GM12874 (cell line): ENCODE data around the gene RCHY1.

Experiments
- TF ChIP-seq, protein P1 (sequence below): IDR thresholded peaks from 2 replicates; pipeline ENCODE4 v1.5.1; 2011; ENCODE audit warnings: low read depth, mild to moderate bottlenecking, control low read depth, low read length, moderate library complexity; ENCODE audit not compliant: insufficient read depth

The RCHY1 gene

DNA sequence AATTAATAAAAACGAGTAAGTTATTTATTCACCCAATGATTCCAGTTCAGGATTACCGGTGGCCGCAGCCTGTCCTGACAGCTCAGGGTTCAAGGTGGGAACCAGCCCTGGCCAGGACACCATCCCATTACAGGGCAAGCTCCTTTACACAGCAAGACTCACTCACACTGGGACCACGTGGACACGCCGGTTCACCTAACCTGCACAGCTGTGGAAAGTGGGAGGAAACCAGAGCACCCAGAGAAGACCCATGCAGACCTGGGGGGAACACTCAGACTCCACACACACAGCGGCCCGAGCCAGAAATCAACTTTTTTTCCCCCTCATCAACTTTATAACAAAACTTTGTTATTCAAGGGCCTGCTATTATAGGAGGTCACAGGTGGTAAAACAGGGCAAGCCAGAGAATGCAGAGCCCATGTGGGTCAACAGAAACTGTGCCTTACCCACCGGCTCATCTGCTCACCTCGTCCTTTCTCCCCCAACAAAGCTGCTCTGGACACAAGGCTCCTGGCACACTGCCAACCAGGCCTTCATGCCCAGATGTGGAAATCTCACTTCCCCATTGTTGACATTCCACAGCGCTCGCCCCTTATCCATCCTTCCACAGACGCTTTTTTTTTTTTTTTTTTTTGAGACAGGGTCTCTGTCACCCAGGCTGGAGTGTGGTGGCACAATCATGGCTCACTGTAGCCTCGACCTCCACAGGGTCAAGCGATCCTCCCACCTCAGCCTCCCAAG lies 33.6 kb upstream of the RCHY1 start:
- TF ChIP-seq, protein P1, sequence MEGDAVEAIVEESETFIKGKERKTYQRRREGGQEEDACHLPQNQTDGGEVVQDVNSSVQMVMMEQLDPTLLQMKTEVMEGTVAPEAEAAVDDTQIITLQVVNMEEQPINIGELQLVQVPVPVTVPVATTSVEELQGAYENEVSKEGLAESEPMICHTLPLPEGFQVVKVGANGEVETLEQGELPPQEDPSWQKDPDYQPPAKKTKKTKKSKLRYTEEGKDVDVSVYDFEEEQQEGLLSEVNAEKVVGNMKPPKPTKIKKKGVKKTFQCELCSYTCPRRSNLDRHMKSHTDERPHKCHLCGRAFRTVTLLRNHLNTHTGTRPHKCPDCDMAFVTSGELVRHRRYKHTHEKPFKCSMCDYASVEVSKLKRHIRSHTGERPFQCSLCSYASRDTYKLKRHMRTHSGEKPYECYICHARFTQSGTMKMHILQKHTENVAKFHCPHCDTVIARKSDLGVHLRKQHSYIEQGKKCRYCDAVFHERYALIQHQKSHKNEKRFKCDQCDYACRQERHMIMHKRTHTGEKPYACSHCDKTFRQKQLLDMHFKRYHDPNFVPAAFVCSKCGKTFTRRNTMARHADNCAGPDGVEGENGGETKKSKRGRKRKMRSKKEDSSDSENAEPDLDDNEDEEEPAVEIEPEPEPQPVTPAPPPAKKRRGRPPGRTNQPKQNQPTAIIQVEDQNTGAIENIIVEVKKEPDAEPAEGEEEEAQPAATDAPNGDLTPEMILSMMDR = no peak

DNA sequence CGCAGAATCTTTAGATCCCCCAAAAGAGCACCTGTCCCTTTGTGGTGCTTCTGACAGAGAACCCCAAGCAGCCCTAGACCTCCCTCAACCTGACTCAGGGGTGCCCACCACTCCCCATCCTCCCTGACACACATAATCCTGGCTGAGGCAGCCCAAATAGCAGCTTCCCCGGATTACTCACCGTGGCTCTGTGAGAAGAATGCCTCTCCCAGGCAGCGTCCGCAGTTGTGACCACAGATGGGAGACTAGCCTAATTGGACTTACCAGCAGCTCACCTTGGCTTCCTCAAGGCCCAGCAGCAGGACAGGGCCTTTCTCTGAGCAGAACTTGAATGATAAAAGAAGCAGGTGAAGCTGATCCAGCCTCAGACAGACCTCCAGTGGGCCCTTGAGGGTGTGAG lies 31.3 kb upstream of the RCHY1 start:
- TF ChIP-seq, protein P1 = no peak

DNA sequence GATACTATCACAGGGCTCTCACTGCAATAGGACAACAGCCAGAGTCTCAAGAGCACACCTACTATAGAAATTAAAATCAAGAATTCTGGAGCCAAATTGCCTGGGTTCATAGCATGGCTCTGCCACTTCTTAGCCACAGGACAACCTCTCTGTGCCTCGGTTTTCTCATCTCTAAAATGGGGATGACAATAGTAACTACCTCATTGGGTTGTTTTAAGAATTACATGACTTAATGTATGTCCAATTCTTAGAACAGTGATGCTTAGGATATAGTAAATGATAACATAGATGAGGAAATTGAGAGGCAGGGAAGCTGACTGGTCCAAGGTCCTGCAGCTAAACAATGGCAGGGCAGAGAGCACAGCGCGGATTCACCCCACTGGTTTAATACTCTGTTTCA lies 30.7 kb upstream of the RCHY1 start:
- TF ChIP-seq, protein P1 = no peak

DNA sequence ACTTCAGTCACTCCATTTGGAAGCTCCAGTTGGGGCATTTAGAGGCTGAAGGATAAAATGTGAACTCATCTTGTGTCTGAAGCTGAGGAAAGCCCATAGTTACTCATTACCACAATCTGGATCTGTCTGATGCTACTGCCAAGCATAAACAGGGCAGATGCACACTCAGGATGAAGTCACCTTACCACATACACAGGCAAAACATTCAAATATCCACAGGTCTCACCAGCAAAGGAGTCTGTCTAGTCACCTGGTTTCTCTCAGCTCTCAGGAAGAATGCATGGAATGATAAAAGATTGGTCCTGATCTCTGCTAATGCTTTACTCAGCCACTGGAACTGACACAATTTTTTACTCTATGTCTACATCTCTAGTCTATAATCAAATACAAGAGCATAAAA lies 28.6 kb upstream of the RCHY1 start:
- TF ChIP-seq, protein P1 = no peak

DNA sequence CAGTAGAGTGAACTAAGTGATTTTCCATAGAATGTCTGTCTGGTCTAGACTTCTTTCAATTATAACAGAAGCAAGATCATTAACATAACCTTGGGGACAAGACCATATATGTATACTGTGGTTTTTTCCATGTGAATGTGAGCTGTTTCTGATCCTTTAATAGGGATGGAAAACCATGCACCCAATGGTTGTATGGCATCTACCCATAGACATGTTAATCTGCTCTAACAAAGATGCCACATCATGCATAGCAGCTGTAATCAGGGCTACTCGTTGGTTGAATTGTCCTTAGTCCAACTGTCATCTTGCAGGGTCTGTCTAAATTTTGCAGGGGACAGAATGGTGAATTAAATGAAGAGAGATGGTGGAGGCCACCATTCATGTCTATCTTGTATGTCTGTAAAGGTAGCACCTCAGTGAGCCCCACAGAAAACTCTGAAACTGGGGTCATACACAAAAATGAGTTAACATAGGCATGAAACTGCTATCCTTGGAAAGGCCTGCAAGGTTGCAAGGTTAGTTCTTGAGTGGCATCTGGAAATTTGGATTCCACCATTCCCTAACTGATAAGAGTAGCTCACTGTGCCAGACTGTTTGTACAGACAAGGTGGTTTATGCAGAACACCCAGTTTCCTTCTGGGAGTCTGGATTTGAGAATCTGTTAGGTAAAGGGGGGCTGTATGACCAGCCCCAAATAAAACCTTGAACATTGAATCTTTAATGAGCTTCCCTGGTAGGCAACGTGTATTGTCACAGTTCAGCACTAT lies 16.5 kb upstream of the RCHY1 start:
- TF ChIP-seq, protein P1 = no peak

DNA sequence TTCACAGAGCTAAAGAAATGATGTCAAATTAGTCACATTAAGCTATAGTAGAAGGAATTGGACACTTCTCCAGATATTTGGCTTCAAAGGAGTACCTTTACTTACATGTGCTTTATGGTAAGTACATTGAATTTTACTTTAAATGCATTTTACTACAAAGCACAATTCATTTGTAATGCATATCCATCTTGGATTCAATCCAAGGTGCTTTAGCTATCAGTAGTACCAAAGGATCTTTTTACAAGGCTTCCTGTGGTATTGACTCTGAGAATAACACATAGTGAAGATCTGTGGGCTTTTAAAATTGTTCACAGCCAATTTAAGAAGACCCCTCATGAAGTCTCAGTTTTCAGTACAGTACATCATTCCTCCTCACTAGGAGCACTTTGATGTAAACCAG lies 13.3 kb upstream of the RCHY1 start:
- TF ChIP-seq, protein P1 = no peak

DNA sequence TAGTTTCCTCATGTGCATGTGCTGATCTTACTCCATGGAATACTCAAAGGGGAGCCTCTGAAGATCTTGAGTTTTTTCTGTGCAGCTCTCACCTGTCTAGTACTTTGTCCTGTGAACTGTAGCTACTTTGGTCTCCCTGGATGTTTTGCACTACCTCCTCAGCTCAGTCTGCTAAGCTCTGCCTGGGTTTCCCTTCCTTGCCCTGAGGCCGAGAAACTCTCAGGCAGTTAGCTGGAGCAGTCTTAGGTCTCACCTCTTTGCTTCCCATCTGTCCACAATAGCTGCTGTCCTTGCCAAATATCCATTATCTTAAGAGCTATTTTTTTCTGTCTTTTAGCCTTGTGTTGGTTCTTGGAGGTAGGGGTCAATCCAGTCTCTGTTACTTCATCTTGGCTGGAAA lies 11.7 kb upstream of the RCHY1 start:
- TF ChIP-seq, protein P1 = no peak
